HepG2 (cell line): ENCODE measurements around the gene UBE2L6. TPM values are rescaled to one million over a fixed set of nuclear protein-coding genes. Genes with fewer than 3 reads are reported as not detected.

ENCODE experiments used
- AFF4 ChIP-seq: sonication (generic); formaldehyde crosslinking; IDR thresholded peaks from 2 replicates; pipeline ENCODE4 v1.4.0; 2020; ENCODE audit warnings: missing genetic modification reagents
- CHD4 ChIP-seq: fragments of 200-600 bp; sonication (generic); IDR thresholded peaks from 2 replicates; pipeline ENCODE4 v1.7.0; 2017; ENCODE audit warnings: mild to moderate bottlenecking, low read length, borderline replicate concordance
- KLF15 ChIP-seq: sonication (generic); formaldehyde crosslinking; IDR thresholded peaks from 2 replicates; pipeline ENCODE4 v1.8.1; 2023; ENCODE audit warnings: borderline replicate concordance, mild to moderate bottlenecking, inconsistent platforms, missing genetic modification reagents, mixed read lengths
- MLXIP ChIP-seq: sonication (generic); formaldehyde crosslinking; IDR thresholded peaks from 2 replicates; pipeline ENCODE4 v1.9.0; 2021; ENCODE audit warnings: missing genetic modification reagents, borderline replicate concordance
- PRDM10 ChIP-seq: sonication (generic); formaldehyde crosslinking; IDR thresholded peaks from 2 replicates; pipeline ENCODE4 v1.4.0; 2020; ENCODE audit warnings: low read depth, missing genetic modification reagents
- SMC3 ChIP-seq: IDR thresholded peaks from 2 replicates; pipeline ENCODE4 v1.6.1; 2011; ENCODE audit warnings: low read length, improper control_type of control experiment
- SOX5 ChIP-seq: IDR thresholded peaks from 2 replicates; pipeline ENCODE4 v1.6.1; 2016; ENCODE audit warnings: borderline replicate concordance
- SOX6 ChIP-seq, 2 experiments: fragments of 450-650 bp in 1 of 2; sonication (generic) in 1 of 2; formaldehyde crosslinking in 1 of 2; IDR thresholded peaks; 2 replicates each; pipeline versions ENCODE4 v1.4.0 to v1.6.1; 2017 to 2020; ENCODE audit warnings: antibody characterized with exemption in 1 of 2, mild to moderate bottlenecking in 1 of 2, missing genetic modification reagents in 1 of 2
- ZBTB3 ChIP-seq: sonication (generic); formaldehyde crosslinking; IDR thresholded peaks from 2 replicates; pipeline ENCODE4 v1.4.0; 2020; ENCODE audit warnings: low read depth, mild to moderate bottlenecking, moderate library complexity, missing genetic modification reagents, borderline replicate concordance
- ZBTB4 ChIP-seq: sonication (generic); formaldehyde crosslinking; IDR thresholded peaks from 2 replicates; pipeline ENCODE4 v1.4.0; 2020; ENCODE audit warnings: missing genetic modification reagents, mild to moderate bottlenecking, borderline replicate concordance
- ZFP90 ChIP-seq: sonication (generic); formaldehyde crosslinking; IDR thresholded peaks from 2 replicates; pipeline ENCODE4 v1.8.0; 2022; ENCODE audit warnings: missing genetic modification reagents, mild to moderate bottlenecking, inconsistent platforms, borderline replicate concordance
- ZNF101 ChIP-seq: sonication (generic); formaldehyde crosslinking; IDR thresholded peaks from 2 replicates; pipeline ENCODE4 v1.4.0; 2020; ENCODE audit warnings: mild to moderate bottlenecking, low read depth, missing genetic modification reagents, borderline replicate concordance
- ZNF629 ChIP-seq: sonication (generic); formaldehyde crosslinking; conservative IDR thresholded peaks from 2 replicates; pipeline ENCODE4 v1.5.0; 2020; ENCODE audit warnings: missing genetic modification reagents
- ZSCAN31 ChIP-seq: sonication (generic); formaldehyde crosslinking; IDR thresholded peaks from 2 replicates; pipeline ENCODE4 v1.5.0; 2020; ENCODE audit warnings: low read depth, mild to moderate bottlenecking, missing genetic modification reagents
- polyA plus RNA-seq, 8 experiments: library from polyadenylated mRNA; depleted of rRNA in 3 of 8; stranded (reverse) in 7 of 8; unstranded in 1 of 8; fragments of >200 nt; fragmentation: Illumina TruSeq in 4 of 8; extraction: Trizol in 4 of 8; gene quantifications; 2 replicates each; pipeline versions ENCODE4 v1.2.1 to v1.2.3, GENCODE V29; 2011 to 2016; ENCODE audit warnings: low read depth in 4 of 8, missing spikeins in 1 of 8, mixed read lengths in 1 of 8; ENCODE audit not compliant: insufficient read depth in 1 of 8
- total RNA-seq, 5 experiments: library from RNA; depleted of rRNA; stranded (reverse); fragments of >200 nt; fragmentation: Illumina TruSeq; extraction: Trizol; gene quantifications; 2 replicates each; pipeline ENCODE4 v1.2.3, GENCODE V29; 2016; ENCODE audit warnings: low read depth in 1 of 5

UBE2L6 gene
- total and polyA plus RNA-seq, 2 of the 13 experiments (the other 11 are each of a cell fraction or from before 2014, with no cell fraction given) = 30.3 to 30.4 TPM

GRCh38 chr11:57527056-57527631 lies 40.3 kb downstream of the UBE2L6 start (continued):
- TF ChIP-seq MLXIP (CRISPR knock-in tag) (no peak), ZFP90 (CRISPR knock-in tag) (no peak), SOX5 (CRISPR knock-in tag) (peak; percentile 37; the same call in 1 of the 2 replicates), KLF15 (no peak), SOX6 (IDR thresholded peaks at IDR 0.05) (no peak), SOX6 (CRISPR knock-in tag; IDR thresholded peaks at IDR 0.05) (peak; percentile 79), ZSCAN31 (CRISPR knock-in tag) (no peak), CHD4 (no peak), PRDM10 (CRISPR knock-in tag) (peak; percentile 52; the same call in 1 of the 2 replicates), ZBTB4 (CRISPR knock-in tag) (0 out of 2 replicates have a peak, but pooled peaks have one; percentile 46), ZNF101 (no peak), SMC3 (peak; percentile 98), ZBTB3 (CRISPR knock-in tag) (no peak), ZNF629 (0 out of 2 replicates have a peak, but pooled peaks have one; percentile 8), AFF4 (CRISPR knock-in tag) (no peak)
